ENCODE data around the gene RPS6KB1. TPM values are rescaled to one million over a fixed set of nuclear protein-coding genes. Genes with fewer than 3 reads are reported as not detected.

Gene RPS6KB1
- total and polyA plus RNA-seq, 2 of the 8 experiments (the other 6 are each of a cell fraction or from before 2014, with no cell fraction given): 3.4 to 28.4 TPM

GRCh38 chr17:59878624-59879023 lies 14.3 kb upstream of the RPS6KB1 start:
- no peak for DNase-seq (ENCODE audit: low read depth in 1 of 2, low spot score in 2 of 2)
- Histone ChIP-seq H2BK15ac (ENCODE audit: low read length) (no peak overlapping the region), H4K5ac (ENCODE audit: insufficient read length, low read depth, low read length) (no peak overlapping the region), H3K79me2 (ENCODE audit: control insufficient read depth in 1 of 2, insufficient read depth in 2 of 2, low read length in 2 of 2) (no peaks in the 10 kb centered on the region), H2AK5ac (ENCODE audit: low read depth, low read length) (no peak overlapping the region), H3K27ac (ENCODE audit: low read depth, low read length) (no peak overlapping the region), H4K91ac (replicated peaks; ENCODE audit: insufficient read length, low read length) (no peak overlapping the region), H3K4ac (replicated peaks; ENCODE audit: insufficient read length, low read depth, low read length) (no peak overlapping the region), H3K14ac (ENCODE audit: insufficient read length) (no peak overlapping the region), H2BK12ac (ENCODE audit: low read depth, low read length) (no peak overlapping the region), H3K4me3 (ENCODE audit: extremely low read depth in 1 of 4, insufficient read depth in 2 of 4, low read depth in 3 of 4, low read length in 4 of 4) (no peak overlapping the region), H2BK20ac (ENCODE audit: low read length) (no peak overlapping the region), H4K20me1 (replicated peaks in 1 of 2; ENCODE audit: control insufficient read depth in 1 of 2, insufficient read depth in 2 of 2, low read length in 2 of 2) (no peaks in the 10 kb centered on the region), H2BK120ac (replicated peaks; ENCODE audit: low read depth, low read length) (no peak overlapping the region), H2BK5ac (ENCODE audit: low read depth, low read length) (no peak overlapping the region), H3K4me2 (ENCODE audit: insufficient read depth in 1 of 2, low read depth in 2 of 2, low read length in 2 of 2) (no peak overlapping the region), H4K8ac (ENCODE audit: extremely low read depth, insufficient read depth, low read length) (no peak overlapping the region), H2AFZ (ENCODE audit: low read length) (no peak overlapping the region), H3K9ac (replicated peaks in 1 of 4; ENCODE audit: extremely low read depth in 1 of 4, low read depth in 3 of 4, low read length in 3 of 4) (no peak overlapping the region), H3K23me2 (ENCODE audit: low read depth, low read length) (no peaks in the 10 kb centered on the region), H3K9me3 (ENCODE audit: insufficient read depth in 2 of 2, low read depth in 1 of 2, low read length in 1 of 2) (no peaks in the 10 kb centered on the region; a peak in 1 of 4 replicates), H3K27me3 (replicated peaks in 1 of 4; ENCODE audit: control insufficient read depth in 3 of 4, extremely low read depth in 1 of 4, insufficient read depth in 3 of 4, low read length in 3 of 4) (no peaks in the 10 kb centered on the region), H3K36me3 (ENCODE audit: control insufficient read depth in 2 of 4, insufficient read depth in 4 of 4, low read length in 3 of 4) (peaks cover 3 to 24% (median 12%) of the 10 kb centered on the region in 4 experiments; a peak in 6 of 8 replicates), H3K56ac (replicated peaks; ENCODE audit: insufficient read length, low read depth, low read length) (no peak overlapping the region), H3K23ac (ENCODE audit: insufficient read length) (no peak overlapping the region), H3K79me1 (ENCODE audit: low read depth, low read length) (no peaks in the 10 kb centered on the region), H3K18ac (ENCODE audit: extremely low read depth, low read length) (no peak overlapping the region), H3K4me1 (replicated peaks in 1 of 4; ENCODE audit: control insufficient read depth in 3 of 4, insufficient read depth in 4 of 4, low read length in 3 of 4) (no peaks in the 10 kb centered on the region)
- ChIA-PET CTCF (ENCODE audit: partially characterized antibody) (interaction anchor here (1.2 kb wide), 1 partner anchor 9 kb away, joined by 3 read pairs; no protein-coding TSS in a partner anchor), POLR2A (ENCODE audit: partially characterized antibody) (interaction anchor here (0.7 to 1.5 kb wide), 8 partner anchors 8 to 293 kb away, joined by 3 read pairs; partner anchors contain the start of genes RPS6KB1 and TUBD1)
- 98% methylated on average over 3 of the region's 3 CpGs; no CpG with 5 or more reads in 1 of the 2 experiments for WGBS, 2 experiments (ENCODE audit: extremely low coverage in 1 of 2, insufficient coverage in 1 of 2, insufficient read length in 1 of 2, insufficient replicate concordance in 2 of 2, low coverage in 1 of 2, low lambda C conversion rate in 2 of 2, missing lambda C conversion rate in 1 of 2)
- no peak for FAIRE-seq
- TF ChIP-seq TEAD4 (IDR thresholded peaks at IDR 0.05; ENCODE audit: low read depth, low read length): no peak
- no peak for TF ChIP-seq ZNF274 (IDR thresholded peaks at IDR 0.05; ENCODE audit: borderline replicate concordance, extremely low read depth, low read length)
- TF ChIP-seq BCL11A (IDR thresholded peaks at IDR 0.05; ENCODE audit: low read depth in 2 of 2, low read length in 2 of 2): no peak
- no peak for TF ChIP-seq SP2 (IDR thresholded peaks at IDR 0.05; ENCODE audit: low read length)
- no peak for TF ChIP-seq SP1 (IDR thresholded peaks at IDR 0.05; ENCODE audit: low read depth, low read length)
- no peak for TF ChIP-seq SAP30 (IDR thresholded peaks at IDR 0.05; ENCODE audit: insufficient read depth, insufficient replicate concordance, low read length)
- no peak for TF ChIP-seq ASH2L (IDR thresholded peaks at IDR 0.05; ENCODE audit: low read length)
- no peak for TF ChIP-seq POLR2A (IDR thresholded peaks at IDR 0.05; ENCODE audit: control extremely low read depth in 1 of 2, low read depth in 2 of 2, low read length in 2 of 2)

Measured in H1 (cell line).